GM21447 (cell line): Measurements from ENCODE around the gene MEAK7.

Source experiments
- ATAC-seq: cut with Tn5 transposase; IDR thresholded peaks from one replicate; pipeline ENCODE4 v1.9.1; 2021; ENCODE audit not compliant: unreplicated experiment

Gene MEAK7

DNA sequence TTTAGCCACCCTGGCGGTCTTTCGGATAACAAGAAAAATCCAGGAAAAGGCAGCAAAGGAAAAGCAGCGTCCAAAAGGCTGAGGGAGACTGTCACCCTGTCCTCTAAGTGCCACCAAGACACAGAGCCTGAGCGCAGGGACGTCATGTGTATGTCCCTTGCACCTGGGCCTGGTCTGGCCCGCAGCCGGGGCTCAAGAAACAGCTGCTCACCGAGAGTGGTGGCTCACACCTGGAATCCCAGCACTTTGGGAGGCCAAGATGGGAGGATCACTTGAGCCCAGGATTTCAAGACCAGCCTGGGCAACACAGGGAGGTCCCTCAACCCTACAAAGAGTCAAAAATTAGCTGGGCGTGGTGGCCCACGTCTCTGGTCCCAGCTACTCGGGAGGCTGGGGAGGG lies 9.2 kb upstream of the MEAK7 start:
- ATAC-seq, result no peak

DNA sequence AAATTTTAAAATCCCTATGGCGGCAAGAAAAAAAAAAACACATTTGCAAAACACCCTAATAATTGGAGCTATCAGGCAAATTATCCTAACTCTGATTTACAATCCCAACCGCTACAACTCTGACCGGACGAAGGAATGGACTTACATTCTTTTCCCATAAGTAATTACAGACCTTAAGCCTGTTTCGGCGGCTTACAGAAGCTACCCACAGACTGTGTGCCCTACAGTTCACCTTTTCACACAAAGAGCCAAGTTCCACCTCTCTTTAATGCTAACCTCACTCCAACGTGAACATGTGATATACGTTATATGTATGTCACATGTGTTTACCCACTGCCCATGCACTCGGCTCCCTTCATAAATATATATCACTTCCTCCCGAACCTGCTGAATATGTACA lies 8.7 kb upstream of the MEAK7 start:
- ATAC-seq, result no peak

DNA sequence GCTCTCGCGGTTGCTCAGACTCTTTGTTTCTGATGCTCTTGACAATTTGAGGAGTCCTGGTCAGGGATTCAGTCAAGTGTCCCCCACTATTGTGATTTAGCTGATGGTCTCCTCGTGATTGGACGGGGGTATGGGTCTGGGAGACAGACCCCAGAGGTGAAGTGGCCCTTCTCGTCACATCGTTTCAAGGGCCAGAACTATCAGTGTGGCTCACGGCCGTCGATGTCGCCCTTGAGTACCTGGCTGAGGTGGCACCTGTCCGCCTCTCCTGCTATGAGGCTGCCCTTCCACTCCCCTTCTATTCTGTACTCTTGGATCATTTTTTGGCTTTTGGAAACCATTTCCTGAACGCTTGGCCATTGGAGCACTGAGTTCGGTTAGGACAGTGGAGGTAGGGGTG lies 7.4 kb upstream of the MEAK7 start:
- no peak for ATAC-seq

DNA sequence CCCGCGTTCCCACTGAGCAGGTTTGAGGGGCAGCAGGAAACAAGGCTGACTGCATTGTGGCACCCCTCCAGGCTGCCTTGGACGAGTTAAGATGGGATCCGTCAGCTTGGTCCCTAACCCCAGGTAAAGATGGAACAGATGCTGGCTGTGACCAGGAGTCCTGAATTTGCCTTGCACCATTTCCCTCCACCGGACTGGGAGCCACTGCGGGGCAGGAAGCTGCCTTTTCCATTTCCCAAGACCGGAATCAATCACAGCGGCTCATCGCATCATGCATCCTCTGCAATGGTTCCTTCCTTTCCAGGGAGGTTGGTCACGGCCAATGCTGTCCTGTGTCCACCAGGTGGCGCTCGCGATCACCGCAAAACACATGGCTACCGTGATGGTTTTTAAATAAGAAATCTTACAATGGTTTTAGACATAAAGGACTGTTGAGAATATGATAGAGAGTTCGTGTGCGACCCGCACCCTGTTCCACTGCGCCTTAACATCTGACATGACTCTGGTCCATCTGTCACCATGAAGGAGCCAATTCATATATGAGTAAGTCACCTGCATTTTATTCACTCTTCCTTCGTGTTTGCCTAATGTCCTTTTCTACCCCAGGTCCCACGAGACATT lies 6.8 kb upstream of the MEAK7 start:
- ATAC-seq, result no peak

DNA sequence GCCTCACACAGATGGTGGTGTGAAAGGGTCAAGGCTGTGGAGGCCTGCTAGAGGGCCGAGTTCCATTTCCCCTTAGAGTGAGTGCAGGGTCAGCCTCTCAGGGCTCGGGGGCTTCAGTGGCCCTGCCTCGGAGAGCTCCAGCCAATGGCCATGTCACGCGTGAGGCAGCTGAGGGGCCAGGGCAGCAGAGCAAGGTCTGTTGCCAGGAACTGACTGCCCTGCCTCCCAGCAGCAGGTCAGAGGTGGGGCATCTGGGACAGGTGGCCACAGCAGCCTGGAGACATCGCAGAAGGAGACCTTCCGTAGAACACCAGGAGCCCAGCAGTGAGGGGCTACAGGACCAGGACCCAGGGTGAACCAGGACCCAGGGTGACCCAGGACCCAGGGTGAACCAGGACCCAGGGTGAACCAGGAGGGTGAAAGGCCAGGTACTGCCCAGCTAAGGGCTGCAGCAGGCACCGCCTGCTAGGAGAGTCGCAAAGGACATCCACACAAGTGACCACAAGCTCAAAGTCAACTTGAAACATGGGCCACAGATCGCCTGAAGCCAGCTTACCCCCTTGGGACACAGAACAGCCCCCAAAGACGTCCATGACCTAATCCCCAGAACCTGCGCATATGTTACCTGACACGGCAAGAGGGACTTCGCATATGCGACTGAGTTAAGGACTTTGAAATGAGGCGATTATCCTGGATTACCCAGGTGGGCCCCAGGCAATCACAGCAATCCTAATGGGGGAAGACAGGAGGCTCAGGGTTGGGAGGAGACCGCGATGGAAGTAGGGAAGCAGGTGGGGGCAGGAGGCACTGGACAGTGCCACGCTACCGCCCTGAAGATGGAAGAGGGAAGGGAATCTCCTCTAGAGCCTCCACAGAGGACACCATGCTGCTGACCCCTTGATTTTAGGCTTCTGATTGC lies 4.8 kb upstream of the MEAK7 start:
- no peak for ATAC-seq

DNA sequence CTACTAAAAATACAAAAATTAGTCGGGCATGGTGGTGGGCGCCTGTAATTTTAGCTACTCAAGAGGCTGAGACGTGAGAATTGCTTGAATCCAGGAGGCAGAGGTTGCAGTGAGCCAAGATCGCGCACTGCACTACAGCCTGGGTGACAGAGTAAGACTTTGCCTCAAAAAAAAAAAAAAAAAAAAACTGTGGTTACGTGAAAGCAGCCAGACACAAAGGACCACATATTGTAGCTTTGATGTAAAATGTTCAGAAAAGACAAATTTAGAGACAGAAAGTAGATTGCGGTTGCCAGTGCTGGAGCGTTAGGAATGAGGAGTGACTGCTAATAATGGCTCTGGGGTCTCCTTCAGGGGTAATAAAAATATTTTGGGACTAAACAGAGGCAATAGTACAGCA lies 4.0 kb upstream of the MEAK7 start:
- no peak for ATAC-seq

DNA sequence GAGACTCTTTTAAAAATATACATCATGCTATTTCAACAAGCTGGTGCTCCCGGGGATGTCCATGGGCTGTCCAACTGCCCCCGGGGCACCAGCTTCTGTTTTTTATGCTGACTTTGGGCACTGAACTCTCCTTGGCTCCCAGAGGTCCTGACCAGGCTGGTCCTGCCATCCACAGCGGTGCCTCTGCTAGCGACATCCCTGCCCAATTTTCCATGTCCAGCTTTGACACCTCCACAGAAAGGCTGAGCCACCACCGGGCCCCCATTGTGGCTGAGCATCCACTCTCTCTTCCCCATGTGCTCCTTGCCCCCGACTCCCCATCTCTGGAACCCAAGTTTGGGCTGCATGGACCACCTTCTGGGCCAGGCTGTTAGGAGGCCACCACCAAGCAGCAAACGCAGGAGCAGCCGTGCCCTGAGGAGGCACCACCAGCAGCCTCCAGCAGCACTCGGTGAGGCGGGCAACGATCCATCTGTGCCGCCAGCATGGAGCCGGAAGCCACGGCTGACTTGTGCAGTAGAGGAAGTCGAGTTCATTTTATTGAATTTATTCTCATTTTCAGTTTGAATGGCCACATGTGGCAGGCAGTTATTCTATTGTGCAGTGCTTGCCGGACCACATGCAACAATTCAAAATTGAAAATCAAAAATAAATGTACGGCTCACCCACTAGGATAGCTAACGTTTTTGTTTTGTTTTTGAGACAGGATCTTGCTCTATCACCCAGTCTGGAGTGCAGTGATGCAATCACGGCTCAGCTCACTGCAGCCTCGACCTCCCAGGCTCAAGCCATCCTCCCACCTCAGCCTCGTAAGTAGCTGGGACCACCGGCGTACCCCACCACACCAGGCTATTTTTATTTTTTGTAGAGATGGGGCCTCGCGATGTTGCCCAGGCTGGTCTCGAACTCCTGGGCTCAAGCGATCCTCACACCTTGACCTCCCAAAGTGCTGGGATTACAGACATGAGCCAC lies 2.8 kb upstream of the MEAK7 start:
- ATAC-seq, result no peak

DNA sequence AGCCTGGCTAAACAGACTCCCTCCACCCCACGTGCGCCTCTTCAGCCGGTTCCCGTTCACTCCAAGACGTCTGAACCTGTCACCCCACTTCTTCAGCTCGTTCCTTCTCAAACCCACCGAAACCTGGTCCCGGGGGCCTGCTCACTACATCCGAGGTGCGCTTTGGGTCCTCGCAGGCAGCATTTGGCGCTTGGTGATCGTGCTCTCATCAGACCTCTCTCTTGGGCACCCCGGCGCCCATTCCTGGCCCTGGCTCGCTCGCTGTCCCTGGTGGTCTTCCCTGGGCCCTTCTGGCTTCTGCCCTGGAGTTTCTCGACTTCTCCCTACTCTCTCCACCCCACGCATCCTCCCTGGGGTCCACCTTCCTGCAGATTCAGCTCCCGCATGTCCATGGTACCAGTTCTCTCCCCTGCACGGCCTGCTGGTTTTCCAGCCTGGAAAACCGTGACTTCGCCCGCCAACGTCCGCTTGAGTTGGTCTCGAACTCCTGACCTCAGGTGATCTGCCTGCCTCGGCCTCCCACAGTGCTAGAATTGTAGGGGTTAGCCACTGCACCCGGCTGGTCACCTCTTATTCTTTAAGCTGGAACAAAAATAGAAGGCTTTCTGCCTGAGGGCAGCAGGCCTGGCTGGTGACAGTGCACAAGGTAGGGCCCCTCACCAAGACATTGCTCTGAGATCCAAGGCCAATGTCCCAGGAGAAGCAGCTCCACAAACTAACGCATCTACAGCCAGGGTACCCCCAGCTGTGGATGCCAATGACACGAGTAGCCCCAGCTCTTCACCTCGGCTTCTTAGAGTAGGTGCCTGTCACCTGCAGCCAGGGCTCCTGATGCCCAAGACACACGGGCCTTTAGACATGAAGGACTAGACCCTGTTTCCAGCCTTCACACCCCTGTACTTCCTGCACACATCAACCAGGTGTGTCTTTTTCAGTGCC lies 1.1 kb upstream of the MEAK7 start:
- peak; percentile 2 for ATAC-seq

DNA sequence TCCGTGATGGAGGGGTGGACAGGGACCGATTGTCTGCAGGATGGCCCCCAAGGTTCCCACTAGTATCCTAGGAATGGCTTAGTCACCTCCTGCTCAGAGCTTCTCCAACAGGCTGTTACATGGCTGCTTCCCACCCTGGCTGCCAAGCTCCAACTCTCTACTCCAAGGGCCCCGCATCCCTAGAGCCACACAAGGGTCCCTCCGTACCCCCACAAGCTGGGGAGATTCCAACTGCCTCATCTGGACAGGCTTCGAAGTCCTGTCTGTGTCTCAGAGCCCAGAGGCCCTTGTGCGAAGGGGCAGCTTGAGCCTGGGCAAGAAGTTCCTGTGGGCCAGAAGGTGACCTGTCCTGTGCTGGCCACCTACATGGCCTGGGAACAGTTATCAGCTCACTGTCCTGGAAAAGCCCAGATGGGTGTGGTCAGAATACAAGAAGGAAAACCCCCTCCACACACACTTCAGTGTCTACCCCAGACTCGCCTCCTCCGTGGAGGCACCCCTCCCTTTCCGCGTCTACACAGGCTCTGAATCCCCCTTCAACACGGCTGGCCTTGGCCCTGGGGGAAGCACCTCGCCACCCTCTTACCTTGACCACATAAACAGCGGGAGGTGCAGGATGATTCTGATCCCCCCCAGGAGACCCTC lies 586 bp downstream of the MEAK7 start:
- ATAC-seq, result no peak

DNA sequence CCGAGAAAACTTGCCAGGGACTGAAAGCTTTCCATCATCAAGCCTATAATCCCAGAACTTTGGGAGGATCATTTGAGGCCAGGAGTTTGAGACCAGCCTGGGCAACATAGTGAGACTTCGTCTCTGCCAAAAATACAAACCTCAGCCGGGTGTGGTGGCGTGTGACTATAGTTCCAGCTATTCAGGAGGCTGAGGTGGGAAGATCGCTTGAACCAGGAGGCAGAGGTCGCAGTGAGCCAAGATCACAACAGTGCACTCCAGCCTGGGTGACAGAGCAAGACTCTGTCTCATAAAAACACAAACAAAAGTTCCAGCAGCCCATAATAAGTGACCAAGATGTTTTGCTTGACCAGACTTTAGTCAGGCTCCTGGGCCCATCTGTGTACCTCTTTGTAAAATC lies 1.9 kb downstream of the MEAK7 start:
- ATAC-seq, result no peak

DNA sequence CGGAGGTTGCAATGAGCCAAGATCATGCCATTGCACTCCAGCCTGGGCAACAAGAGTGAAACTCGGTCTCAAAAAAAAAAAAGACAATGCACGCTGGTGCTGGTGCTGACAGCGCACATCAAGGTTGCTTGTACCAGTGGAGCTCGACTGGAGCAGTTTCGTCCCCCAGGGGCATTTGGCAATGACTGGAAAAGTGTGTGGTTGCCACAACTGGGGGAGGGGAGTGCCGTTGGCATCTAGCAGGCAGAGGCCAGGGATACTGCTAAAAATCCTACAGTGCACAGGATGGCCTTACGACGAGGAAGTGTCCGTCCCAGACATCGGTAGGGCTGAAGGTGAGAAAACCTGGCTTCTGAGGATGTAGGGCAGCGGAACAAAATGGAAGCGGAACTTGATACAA lies 2.4 kb downstream of the MEAK7 start:
- no peak for ATAC-seq

DNA sequence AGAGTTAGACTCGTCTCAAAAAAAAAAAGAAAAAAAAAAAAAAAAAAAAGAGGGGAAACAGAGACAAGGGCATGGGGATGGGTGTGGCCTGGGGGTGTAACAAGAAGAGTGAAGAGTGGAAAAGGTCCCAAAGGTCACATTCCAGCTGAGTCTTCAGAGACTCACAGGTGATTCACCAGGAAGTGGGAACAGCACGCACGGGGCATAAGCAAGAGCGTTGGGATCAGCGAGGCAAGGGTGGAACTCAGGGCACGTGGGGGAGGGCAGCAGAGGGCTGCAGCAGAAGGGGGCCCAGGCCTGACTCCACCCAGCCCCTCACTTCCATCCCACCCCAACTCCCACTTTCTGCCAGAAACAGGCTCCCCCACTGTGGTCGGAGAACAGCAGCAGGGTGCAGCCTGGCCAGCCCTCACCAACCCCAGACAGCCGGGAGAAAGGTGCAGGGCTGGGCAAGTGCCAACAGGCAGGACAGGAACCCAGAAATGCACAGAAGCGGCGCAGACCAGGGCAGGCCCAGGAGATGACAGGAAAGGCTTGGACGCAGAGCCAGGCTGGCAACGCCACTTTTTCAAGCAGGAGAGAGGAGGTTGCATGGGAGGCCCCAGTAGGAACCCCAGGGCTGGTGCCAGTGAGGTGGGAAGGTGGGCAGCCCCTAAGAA lies 3.3 kb downstream of the MEAK7 start:
- ATAC-seq, result no peak

DNA sequence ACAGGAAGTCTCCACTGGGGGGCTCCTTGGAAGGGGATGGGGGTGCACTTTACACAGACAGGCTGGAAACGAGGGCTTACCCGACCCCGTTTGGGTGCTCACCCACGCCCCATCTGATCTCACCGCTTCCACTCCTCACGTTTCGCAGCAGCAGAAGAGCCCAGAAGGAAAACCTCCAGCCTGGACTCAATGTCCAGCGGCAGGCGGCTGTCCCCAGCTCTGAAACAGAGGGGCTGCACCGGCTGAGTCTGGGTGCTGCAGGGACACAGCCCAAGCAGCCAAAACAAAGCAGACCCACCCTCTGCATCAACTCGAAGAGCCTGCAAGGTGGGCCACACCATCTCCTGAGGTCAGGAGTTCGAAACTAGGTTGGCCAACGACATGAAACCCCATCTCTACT lies 3.9 kb downstream of the MEAK7 start:
- ATAC-seq, result no peak

DNA sequence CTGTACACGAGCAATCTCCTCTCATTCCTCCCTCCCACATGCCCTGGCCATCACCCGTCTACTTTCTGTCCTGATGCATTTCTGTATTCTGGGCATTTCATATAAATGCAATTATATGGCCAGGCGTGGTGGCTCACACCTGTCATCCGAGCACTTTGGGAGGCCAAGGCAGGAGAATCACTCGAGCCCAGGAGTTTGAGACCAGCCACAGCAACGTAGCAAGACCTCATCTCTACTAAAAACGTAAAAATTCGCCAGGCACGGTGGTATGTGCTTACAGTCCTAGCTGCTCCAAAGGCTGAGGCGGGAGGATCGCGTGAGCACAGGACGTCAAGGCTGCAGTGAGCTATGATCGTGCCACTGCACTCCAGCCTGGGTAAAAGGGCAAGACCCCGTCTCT lies 4.8 kb downstream of the MEAK7 start:
- ATAC-seq, result no peak

DNA sequence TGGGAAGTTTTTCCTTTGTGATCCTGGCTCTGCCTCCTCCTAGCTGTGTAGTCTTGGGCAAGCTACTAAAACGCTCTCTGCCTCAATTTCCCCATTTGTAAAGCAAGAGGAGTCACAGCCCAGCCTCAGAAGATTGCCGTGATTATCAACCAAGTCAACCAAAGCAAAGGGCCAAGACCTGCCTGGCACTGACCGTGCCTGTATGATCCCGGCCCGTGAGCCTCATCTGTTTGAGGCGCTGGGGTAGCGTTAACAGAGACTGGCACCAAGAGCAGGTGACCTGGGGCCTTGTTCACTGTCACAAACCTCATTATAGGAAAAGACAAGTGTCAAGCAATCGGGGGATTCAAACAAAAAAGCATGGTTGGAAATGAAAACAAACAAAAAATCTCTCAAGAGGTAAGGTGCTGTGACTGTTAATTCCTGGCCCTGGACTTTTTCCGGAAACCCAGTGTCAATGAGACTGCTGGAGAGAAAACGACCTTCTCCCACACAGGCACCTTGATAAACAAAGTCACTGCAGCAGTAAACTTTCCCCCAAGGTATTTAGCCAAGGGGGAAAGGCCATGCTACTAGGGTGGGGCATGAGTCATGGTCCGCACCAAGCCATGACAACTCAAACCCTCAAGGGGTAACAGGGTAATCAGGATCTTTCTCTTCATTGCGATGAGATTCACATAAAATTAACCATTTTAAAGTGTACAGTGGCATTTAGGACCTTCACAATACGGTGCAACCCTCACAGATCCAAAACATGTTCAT lies 5.4 kb downstream of the MEAK7 start:
- ATAC-seq, result no peak

DNA sequence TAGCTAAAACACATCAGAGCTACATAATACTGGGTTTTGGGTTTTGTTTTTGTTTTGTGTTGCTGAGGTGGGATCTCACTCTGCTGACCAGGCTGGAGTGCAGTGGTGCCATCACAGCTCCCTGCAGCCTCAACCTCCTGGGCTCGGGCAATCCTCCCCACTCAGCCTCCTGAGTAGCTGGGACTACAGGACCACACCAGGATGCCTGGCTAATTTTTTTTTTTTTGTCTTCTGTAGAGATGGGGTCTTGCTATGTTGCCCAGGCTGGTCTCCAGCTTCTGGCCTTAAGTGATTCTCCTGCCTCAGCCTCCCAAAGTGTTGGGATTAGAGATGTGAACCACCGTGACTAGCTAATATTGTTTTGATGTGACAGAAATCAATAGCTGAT lies 6.2 kb downstream of the MEAK7 start:
- ATAC-seq, result no peak

DNA sequence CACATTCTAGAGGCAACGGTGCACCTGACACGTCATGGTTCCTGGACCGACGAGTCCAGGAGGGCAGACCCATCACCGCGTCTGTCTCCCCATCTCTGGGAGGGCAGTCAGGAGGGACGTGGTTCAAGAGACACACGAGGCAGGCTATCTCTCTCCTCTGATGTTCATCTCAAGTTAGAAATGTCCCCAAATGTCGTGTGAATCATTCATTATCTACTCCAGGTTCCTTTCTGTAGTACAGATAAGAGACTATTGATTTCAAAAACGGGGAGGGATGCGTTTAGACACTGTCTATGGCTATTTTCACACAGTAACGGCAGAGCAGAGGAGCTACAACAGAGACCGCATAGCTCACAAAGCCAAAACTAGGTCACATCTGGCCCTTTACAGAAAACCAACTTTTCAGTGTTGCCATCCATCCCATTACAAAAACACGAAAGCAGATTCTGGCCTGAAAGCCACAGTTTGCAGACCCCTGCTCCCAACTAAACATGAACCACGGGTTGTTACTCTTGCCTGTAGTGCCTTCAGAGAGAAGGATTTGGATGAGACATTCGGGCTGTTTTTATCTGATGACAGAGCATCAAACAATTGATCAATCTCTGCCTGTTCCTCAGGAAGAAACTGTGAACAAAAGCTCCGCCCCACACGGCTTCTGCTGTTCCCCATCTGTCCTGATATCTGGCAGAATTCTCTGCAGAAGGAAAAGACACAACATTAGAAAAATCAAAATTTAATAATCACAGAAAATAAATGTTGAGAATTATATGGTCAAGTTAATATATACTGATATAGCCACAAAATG lies 6.8 kb downstream of the MEAK7 start:
- no peak for ATAC-seq

DNA sequence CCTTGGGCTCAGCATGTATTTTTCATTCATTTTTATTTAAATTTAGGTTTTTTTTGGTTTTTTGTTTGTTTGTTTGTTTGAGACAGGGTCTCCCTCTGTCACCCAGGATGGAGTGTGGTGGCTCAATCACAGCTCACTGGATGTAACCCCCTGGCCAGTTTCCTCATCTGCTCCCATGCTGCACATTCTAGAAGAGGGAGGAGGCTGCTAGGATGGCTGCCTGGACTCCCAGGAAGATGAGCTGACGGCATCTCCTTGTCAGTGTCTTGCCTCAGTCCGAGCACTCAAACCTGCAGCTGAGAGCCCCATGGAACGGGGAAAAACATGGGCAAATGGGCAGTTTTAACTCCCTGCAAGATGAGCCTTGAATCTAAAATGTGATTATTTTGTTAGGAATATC lies 7.5 kb downstream of the MEAK7 start:
- ATAC-seq, result no peak
